Neural cell (in vitro differentiated cells): Measurements from ENCODE around the gene ESPNL. TPM values are rescaled to one million over a fixed set of nuclear protein-coding genes. Genes with fewer than 3 reads are reported as not detected.

ENCODE experiments used
- H2AFZ ChIP-seq: fragments of 200-600, 300-800 bp; sonication (generic), shearing (Covaris generic); 2 replicates; pipeline ENCODE4 v1.6.0; 2014; ENCODE audit warnings: low read depth, mild to moderate bottlenecking, antibody characterized with exemption, low read length, moderate library complexity
- H3F3A ChIP-seq: fragments of 200-600 bp; shearing (Covaris generic); 2 replicates; pipeline ENCODE4 v1.6.1; 2016; ENCODE audit warnings: mild to moderate bottlenecking, moderate library complexity, mixed read lengths, antibody characterized with exemption, low read length; ENCODE audit not compliant: insufficient read depth, poor library complexity, severe bottlenecking
- H3K27ac ChIP-seq: fragments of 200-600, 300-800 bp; sonication (generic), shearing (Covaris generic); 2 replicates; pipeline ENCODE4 v1.5.1; 2014; ENCODE audit warnings: mild to moderate bottlenecking, low read length, moderate library complexity
- H3K27me3 ChIP-seq: fragments of 300-800, 200-600 bp; sonication (generic), shearing (Covaris generic); 2 replicates; pipeline ENCODE4 v1.6.0; 2014; ENCODE audit warnings: mild to moderate bottlenecking, low read depth, low read length, moderate library complexity; ENCODE audit not compliant: insufficient read depth
- H3K36me3 ChIP-seq: fragments of 300-800, 200-600 bp; sonication (generic), shearing (Covaris generic); 2 replicates; pipeline ENCODE4 v1.5.1; 2014; ENCODE audit warnings: mild to moderate bottlenecking, antibody characterized with exemption, low read length, moderate library complexity; ENCODE audit not compliant: insufficient read depth
- H3K4me2 ChIP-seq: fragments of 300-800, 200-600 bp; sonication (generic), shearing (Covaris generic); 2 replicates; pipeline ENCODE4 v1.6.0; 2014; ENCODE audit warnings: mild to moderate bottlenecking, low read length
- H3K4me3 ChIP-seq: fragments of 300-800, 200-600 bp; sonication (generic), shearing (Covaris generic); 2 replicates; pipeline ENCODE4 v1.5.1; 2014; ENCODE audit warnings: mild to moderate bottlenecking, low read length, moderate library complexity
- H3K79me2 ChIP-seq: fragments of 200-600 bp; shearing (Covaris generic); replicated peaks from 2 replicates; pipeline ENCODE4 v1.6.0; 2014; ENCODE audit warnings: mild to moderate bottlenecking, low read length, moderate library complexity; ENCODE audit not compliant: insufficient read depth
- H3K9ac ChIP-seq: fragments of 300-800, 200-600 bp; sonication (generic), shearing (Covaris generic); 2 replicates; pipeline ENCODE4 v1.6.1; 2016; ENCODE audit warnings: mild to moderate bottlenecking, low read length, mixed read lengths
- H3K9me2 ChIP-seq: fragments of 200-600 bp; shearing (Covaris generic); 2 replicates; pipeline ENCODE4 v1.6.1; 2016; ENCODE audit warnings: mild to moderate bottlenecking, low read length, mixed read lengths; ENCODE audit not compliant: insufficient read depth
- H3K9me3 ChIP-seq: fragments of 200-600, 300-800 bp; sonication (generic), shearing (Covaris generic); 2 replicates; pipeline ENCODE4 v1.6.1; 2016; ENCODE audit warnings: mild to moderate bottlenecking, mixed run types, low read length, moderate library complexity, mixed read lengths
- H4K20me1 ChIP-seq: fragments of 200-600 bp; shearing (Covaris generic); 2 replicates; pipeline ENCODE4 v1.6.1; 2016; ENCODE audit warnings: mild to moderate bottlenecking, mixed run types; ENCODE audit not compliant: insufficient read depth
- CTCF ChIP-seq: fragments of 450-650 bp; IDR thresholded peaks from 2 replicates; pipeline ENCODE4 v1.5.1; 2014; ENCODE audit warnings: antibody characterized with exemption, mild to moderate bottlenecking, moderate library complexity; ENCODE audit not compliant: poor library complexity, severe bottlenecking
- EP300 ChIP-seq: fragments of 450-650 bp; conservative IDR thresholded peaks from 2 replicates; pipeline ENCODE4 v1.6.1; 2014; ENCODE audit warnings: antibody characterized with exemption, mild to moderate bottlenecking, moderate library complexity; ENCODE audit not compliant: poor library complexity, severe bottlenecking
- EZH2 ChIP-seq: fragments of 200-600, 300-800 bp; shearing (Covaris generic), sonication (generic); IDR thresholded peaks from 2 replicates; pipeline ENCODE4 v1.6.1; 2014; ENCODE audit warnings: antibody characterized with exemption, low read length, borderline replicate concordance, mild to moderate bottlenecking; ENCODE audit not compliant: insufficient read depth, poor library complexity, severe bottlenecking
- MXI1 ChIP-seq: fragments of 450-650 bp; conservative IDR thresholded peaks from 2 replicates; pipeline ENCODE4 v1.6.1; 2014; ENCODE audit warnings: antibody characterized with exemption, mild to moderate bottlenecking; ENCODE audit not compliant: poor library complexity, severe bottlenecking
- POLR2AphosphoS5 ChIP-seq: IDR thresholded peaks from 2 replicates; pipeline ENCODE4 v1.6.1; 2012
- RAD21 ChIP-seq: fragments of 450-650 bp; conservative IDR thresholded peaks from 2 replicates; pipeline ENCODE4 v1.6.1; 2014; ENCODE audit warnings: antibody characterized with exemption, mild to moderate bottlenecking, moderate library complexity
- SMC3 ChIP-seq: fragments of 450-650 bp; conservative IDR thresholded peaks from 2 replicates; pipeline ENCODE4 v1.6.1; 2014; ENCODE audit warnings: antibody characterized with exemption, mild to moderate bottlenecking, moderate library complexity; ENCODE audit not compliant: poor library complexity
- TAF1 ChIP-seq: IDR thresholded peaks from 2 replicates; pipeline ENCODE4 v1.6.1; 2012; ENCODE audit warnings: low read depth
- polyA plus RNA-seq: library from polyadenylated mRNA; depleted of rRNA; stranded (reverse); fragments of >200 nt; gene quantifications from 2 replicates; pipeline ENCODE4 v1.2.3, GENCODE V29; 2014

Gene ESPNL
- polyA plus RNA-seq, 1 donor from 2014 or later = 0.69 TPM

GRCh38 chr2:238087211-238087610 lies 12.9 kb upstream of the ESPNL start:
- Histone ChIP-seq H3K36me3 (no peaks in the 10 kb centered on the region), H4K20me1 (no peaks in the 10 kb centered on the region), H3K27me3 (no peaks in the 10 kb centered on the region), H3K9me3 (no peaks in the 10 kb centered on the region), H3K4me3 (no peak overlapping the region), H2AFZ (no peak overlapping the region), H3K27ac (no peak overlapping the region), H3K79me2 (no peaks in the 10 kb centered on the region), H3K4me2 (no peak overlapping the region), H3K9me2 (no peaks in the 10 kb centered on the region), H3K9ac (no peak overlapping the region), H3F3A (no peaks in the 10 kb centered on the region)
- TF ChIP-seq SMC3 (no peak), TAF1 (no peak)

- Histone ChIP-seq H2AFZ (no peak overlapping the region), H4K20me1 (no peaks in the 10 kb centered on the region), H3K4me3 (no peak overlapping the region)
Observed at GRCh38 chr2:238090887-238091286, 9.3 kb upstream of the ESPNL start.

GRCh38 chr2:238091436-238092060 lies 8.6 kb upstream of the ESPNL start:
- Histone ChIP-seq H3K36me3 (no peaks in the 10 kb centered on the region), H4K20me1 (no peaks in the 10 kb centered on the region), H3K9me2 (no peaks in the 10 kb centered on the region), H3K4me2 (no peak overlapping the region), H3K79me2 (no peaks in the 10 kb centered on the region), H2AFZ (no peak overlapping the region), H3K27me3 (no peaks in the 10 kb centered on the region), H3K9ac (no peak overlapping the region), H3K4me3 (no peak overlapping the region), H3K9me3 (no peaks in the 10 kb centered on the region), H3K27ac (no peak overlapping the region), H3F3A (no peaks in the 10 kb centered on the region)
- TF ChIP-seq MXI1 (no peak), POLR2AphosphoS5 (no peak), EP300 (no peak), TAF1 (no peak), EZH2 (no peak), SMC3 (no peak), RAD21 (no peak), CTCF (no peak)

More at GRCh38 chr2:238090887-238091286, 9.3 kb upstream of the ESPNL start:
- H3K4me2 ChIP-seq = no peak overlapping the region
- no peaks in the 10 kb centered on the region for H3K36me3 ChIP-seq
- H3K9ac ChIP-seq = no peak overlapping the region
- no peak for TF ChIP-seq RAD21
- no peak overlapping the region for H3K27ac ChIP-seq
- H3K27me3 ChIP-seq = no peaks in the 10 kb centered on the region
- no peaks in the 10 kb centered on the region for H3F3A ChIP-seq
- H3K9me3 ChIP-seq = no peaks in the 10 kb centered on the region
- no peaks in the 10 kb centered on the region for H3K79me2 ChIP-seq
- H3K9me2 ChIP-seq = no peaks in the 10 kb centered on the region
